GM19239 (cell line): ENCODE measurements around the gene LRRC3.
A peak's percentile ranks its signal among the peaks of the same experiment; 100 is the strongest.
"Not testable (repeated sequence)": the region's sequence is repeated elsewhere in the genome, so short reads cannot be mapped to it uniquely, and the experiment has no call there.

Experiments
- DNase-seq: peaks from one replicate; pipeline ENCODE4 v3.0.0; 2011; ENCODE audit warnings: low spot score; ENCODE audit not compliant: insufficient read length
- FAIRE-seq: peaks from 2 replicates; lab custom pipeline; 2011; peaks lifted over from hg19 to GRCh38; lab: Jason Lieb, UNC

The LRRC3 gene

DNA sequence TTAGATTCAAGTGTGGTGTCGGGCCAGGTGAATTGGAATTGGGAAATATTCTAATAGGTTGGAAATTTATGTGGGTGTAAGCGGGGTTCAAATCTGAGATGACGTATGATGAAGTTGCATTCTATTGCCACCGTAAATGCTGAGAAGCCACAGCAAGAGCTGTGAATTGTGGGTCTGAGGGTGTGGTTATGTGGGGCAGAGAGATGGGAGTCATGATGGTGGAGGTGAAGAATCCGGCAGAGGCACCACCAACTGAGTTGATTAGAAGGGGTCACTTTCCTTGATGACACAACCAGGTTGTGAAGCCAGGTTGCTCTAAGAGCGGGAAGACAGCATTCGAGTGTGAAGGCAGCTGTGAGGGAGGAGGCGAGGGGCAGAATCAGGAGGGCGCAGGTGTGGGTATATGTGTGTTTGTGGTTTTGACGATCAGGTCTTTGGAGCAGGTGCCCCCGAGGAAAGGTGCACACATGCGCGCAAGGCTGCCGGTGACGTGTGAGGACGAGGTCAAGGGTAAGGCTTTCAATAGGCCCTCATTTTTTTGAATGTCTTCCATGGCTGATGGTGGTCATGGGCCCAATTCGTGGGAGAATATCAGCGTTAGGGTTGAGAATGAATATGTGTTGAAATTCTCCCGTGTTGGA, 18.7 kb downstream of the LRRC3 start:
- FAIRE-seq (no peak), DNase-seq (no peak)

DNA sequence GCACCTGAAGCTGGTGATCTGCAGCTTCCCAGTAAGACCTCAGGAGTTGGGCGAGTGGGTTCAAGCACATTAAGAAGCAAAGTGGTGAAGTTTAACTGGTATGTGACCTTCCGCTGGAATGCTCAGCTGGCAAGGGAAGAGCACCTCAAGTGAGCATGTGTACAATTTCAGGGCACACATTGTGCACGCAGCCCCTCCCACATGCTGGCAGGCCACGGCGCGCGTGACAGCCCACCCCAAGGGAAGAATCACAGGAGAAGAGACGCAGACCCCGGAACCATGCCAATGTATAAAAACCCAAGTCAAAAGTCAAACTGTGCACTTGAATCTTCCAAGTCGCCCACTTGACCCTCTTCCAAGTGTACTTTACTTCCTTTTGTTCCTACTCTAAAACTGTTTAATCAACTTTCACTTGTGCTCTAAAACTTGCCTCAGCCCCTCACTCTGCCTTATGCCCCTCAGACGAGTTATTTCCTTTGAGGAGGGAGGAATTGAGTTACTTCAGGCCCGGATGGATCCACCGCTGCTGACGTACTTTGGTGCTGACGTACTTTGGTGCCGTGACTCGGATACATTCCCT, 20.0 kb downstream of the LRRC3 start:
- no peak for DNase-seq
- FAIRE-seq: no peak

DNA sequence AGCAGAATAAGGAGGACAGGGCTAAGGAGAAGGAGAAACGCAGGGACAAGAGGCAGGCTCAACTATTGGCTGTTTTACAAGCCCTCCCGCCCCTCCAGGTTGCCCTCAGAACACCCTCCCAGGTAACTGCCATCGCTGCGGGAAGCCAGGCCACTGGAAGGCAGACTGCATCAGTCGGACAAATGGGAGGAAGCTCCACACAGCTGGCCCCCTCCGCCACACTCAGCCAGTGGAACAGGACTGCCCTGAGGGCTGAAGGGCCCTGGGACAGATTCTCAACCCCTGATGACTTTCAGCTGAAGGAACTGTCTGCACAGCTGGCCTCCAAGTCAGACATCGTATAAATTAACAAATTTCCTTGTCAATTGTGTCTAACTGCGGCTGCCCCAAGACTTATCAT, 21.8 kb downstream of the LRRC3 start:
- no peak for FAIRE-seq
- no peak for DNase-seq

DNA sequence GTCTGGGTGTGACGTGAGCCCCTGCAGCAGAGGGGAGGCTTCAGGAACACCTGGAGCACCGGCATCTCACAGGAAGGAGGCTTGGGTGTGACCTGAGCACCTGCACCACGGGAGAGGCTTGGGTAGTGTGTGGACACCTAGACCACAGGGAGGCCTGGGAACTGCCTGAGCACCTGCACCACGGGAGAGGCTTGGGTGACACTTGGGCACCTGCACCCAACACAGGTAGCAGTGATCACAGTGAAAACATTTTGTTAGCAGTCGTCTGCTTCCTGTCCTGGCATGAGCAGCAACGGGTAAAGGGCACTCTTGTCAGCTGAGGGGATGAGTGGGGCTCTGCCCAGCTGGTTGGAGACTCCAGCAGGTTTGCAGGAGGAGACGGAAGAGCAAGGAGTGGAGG, 22.4 kb downstream of the LRRC3 start:
- no peak for DNase-seq
- no peak for FAIRE-seq

DNA sequence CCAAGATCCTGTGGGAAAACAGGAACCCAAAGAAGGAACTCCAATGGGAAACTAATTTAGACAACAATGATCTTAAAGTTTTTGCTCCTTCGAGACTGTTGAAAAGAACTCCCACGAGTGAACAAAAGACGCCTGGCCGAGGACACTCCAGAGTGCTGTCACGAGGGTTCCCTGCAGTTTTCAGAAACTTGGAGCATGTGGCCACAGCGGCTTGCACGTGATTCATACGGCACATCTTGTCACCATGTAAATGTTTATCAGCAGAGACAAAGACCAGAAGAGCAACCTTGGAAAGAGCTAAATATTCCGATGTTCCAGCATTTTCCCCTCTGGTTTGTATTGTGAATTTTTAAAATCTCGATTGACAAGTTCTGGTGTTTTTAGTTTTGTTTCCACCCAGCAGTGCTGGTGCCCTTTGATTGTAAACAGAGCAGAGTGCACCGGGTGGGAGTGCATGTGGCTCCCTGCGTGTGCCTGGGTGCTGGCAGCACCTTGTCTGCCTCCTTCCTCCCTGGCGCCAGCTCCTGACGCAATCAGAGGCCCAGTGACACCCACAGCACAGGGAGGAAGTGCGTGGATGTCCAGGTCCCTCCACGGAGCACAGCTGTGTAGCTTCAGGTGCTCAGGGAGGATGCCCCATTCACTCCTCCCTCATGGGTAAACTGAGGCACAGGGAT, 23.0 kb downstream of the LRRC3 start:
- FAIRE-seq: no peak
- DNase-seq: no peak

DNA sequence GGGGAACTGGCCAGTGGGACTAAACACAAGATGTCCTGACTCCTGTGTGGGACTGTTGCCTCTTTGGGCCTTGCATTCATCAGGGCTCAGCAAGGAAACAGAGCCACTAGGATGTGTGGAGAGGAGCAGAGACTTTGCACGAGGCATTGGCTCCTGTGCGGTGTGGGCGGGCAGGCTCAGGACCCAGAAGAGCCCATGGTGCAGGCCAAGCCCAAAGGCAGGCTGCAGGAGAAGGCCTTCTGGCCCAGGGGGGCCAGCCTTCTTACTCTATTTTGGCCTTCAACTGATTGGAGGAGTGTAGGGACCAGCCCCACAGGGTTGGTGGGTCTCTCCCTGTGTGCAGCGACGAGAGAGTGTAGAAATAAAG, 23.5 kb downstream of the LRRC3 start:
- FAIRE-seq: no peak
- DNase-seq: no peak

DNA sequence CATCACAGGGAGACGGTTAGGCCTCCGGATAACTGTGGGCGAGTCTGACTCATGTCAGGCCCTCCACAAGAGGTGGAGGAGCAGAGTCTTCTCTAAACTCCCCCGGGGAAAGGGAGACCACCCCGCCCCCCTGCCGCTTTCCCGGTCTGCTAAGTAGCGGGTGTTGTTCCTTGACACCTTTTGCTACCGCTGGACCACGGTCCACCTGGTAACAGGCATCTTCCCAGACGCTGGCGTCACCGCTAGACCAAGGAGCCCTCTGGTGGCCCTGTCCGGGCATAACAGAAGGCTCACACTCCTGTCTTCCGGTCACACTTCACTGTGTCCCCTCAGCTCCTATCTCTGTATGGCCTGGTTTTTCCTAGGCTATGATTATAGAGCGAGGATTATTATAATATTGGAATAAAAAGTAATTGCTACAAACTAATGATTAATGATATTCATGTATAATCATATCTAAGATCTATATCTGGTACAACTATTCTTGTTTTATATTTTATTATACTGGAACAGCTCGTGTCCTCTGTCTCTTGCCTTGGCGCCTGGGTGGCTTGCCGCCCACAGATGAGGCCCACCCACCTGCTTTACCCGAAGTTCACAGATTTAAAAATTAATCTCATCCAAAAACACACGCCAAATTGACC, 24.4 kb downstream of the LRRC3 start:
- not testable (repeated sequence) for FAIRE-seq, DNase-seq

DNA sequence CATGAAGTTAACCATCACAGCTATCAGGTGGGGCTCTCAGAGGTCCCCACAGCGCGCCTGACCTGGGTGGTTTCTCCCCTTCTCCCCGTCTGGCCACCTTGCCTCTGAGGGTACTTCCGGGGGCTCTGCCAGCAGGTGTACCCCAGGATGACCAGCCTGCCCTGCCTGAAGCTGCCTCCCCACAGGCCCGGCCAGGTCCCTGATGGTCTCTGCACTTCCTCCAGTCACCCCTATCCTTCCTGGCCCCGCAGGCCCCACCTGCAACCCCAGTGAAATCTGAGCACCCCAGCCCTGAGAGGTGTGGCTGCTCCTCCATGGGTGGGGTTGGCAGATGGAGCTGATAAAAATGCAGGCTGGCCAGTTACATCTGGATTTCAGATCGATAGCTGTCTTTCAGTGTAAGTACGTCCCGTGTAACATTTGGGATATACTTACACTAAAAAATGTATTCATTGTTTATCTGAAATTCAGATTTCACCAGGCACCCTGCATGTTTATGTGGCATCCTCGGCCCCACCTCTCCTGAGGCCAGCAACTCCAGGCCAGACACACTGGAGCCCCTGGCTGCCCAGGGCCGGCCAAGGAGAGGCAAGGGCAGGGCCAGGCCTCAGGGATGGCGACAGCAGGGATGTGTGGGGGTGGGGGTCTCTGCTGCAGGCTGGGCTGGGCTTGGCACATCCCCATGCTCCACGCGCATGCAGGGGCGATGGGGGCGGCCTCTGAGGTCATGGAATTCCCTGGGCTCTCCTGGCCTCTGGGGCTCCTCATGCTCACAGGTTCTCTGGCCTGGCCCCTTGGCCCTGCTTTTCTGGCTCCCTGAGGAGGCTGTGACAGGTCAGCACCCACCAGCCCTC, 25.1 kb downstream of the LRRC3 start:
- DNase-seq (no peak), FAIRE-seq (no peak)

DNA sequence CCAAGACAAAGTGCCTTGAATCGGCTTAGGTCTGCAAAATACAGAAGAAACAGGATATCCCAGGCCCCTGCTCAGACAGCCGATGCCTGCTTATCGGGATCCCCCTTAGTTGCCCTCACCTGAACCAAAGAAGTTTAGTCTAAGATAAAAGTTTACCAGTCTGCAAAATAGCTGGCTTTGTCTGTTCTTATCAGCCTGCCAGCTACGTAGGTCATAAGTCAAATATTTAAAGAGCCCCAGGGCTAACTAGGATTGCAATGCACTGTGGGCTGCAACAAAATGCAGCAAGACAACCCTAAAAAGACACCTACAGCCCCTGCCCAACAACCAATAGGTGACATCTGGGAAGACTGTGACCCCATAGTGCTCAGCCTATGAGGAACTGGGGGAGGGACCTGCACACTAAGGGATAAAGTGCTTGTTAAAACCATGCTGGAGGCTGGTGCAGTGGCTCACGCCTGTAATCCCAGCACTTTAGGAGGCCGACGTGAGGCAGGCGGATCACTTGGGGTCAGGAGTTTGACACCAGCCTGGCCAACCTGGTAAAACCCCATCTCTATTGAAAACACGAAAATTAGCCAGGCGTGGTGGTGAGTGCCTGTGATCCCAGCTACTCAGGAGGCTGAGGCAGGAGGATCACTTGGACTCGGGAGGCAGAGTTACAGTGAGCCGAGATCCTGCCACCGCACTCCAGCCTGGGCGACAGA, 27.4 kb downstream of the LRRC3 start:
- no peak for FAIRE-seq
- no peak for DNase-seq

DNA sequence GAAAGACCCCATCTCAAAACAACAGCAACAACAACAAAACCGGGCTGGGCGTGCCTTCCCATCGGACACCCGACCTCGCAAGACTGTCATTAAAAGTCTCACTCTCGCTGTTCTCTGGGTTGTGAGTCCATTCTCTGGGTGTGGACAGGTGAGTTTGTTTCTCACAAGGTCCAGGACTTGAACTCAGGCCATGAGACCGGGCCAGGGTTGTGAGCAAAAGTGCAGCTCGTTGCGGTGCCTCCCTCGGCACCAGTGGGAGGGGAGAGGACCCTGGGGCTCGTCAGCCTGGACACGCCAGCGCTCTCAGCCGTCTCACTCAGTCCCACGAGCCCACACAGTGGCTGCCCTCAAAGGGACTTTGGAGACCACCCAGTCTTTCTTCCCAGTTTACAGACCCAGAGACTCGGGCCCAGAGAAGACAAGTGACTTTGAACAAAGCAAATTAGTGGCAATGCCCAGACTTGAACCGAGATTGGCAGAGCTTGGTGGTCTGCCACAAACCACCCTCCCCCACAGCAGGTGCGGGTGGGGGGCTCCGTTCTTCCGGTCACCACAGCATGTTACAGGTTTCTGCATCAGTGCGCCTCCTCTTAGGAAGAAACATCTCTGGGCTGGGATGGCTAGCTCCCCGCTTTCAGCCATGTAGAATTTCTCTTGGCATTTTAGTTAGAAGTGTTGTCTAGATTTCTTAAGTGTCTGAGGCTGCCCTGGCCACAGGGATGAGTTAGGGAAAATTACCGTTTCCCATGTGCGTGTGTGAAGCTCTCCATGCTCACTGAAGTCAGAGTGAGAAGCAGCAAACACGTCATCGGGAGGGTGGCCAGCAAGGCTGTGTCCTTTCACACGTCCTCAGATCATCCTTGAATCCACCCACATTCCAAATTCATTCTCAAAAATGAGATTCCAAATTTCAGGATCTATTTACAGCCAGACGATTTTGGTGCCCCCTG, 28.3 kb downstream of the LRRC3 start:
- FAIRE-seq (no peak), DNase-seq (no peak)

DNA sequence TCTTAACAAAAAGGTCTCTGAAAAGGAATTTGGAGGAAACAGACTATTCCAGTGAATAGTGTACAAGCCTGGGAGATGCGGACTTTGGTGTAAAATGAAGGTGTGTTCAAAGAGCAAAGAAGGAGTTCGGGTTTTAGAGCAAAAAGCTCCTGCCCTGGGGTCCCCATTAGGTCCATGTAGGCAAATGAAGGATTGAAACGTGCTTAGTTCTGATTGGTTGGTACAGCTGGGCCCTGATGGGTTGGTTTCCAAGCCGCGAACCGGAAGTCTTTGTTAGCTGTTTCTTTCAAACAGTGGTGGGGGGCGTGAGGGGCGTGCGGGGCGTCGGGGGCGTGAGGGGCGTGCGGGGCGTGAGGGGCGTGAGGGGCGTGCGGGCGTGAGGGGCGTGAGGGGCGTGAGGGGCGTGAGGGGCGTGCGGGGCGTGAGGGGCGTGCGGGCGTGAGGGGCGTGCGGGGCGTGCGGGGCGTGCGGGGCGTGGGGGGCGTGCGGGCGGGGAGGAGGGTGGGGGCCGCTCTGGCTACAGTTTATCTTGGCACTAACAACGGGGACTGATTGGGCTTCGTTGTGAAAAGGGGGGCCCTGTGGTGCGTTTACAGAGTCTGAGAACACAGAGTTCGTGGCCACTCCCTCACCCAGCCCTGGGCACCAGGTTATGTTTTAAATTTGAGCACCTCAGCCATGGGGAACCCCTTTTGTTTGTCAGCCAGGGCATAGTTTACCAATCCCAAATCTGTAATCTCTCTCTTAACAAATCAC, 29.4 kb downstream of the LRRC3 start:
- DNase-seq (no peak), FAIRE-seq (no peak)

DNA sequence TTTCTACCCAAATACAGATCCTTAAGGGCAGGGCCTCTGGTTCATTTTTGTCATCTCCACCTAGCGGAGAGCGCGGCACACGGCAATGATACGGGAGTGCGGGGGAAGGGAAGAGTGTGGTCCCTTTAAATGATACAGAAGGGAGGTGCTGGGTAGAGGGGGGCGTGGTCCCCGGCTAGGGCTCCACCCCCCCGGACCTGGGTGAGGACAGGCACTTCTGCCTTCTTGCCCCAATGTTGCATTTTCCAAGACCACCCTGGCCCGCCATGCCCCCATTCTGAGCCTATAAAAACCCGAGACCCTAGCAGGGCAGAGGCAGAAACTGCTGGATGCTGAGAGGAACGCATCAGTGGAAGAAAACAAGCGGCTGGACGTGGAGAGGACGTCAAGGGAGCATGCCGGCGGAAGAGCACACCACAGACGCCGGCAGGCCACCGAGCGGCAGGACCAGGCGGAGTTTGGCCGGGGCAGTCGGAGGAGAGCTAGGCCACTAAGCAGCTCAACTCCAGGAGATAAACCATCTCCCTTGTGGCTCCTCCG, 30.0 kb downstream of the LRRC3 start:
- DNase-seq: peak; percentile 60
- no peak for FAIRE-seq

DNA sequence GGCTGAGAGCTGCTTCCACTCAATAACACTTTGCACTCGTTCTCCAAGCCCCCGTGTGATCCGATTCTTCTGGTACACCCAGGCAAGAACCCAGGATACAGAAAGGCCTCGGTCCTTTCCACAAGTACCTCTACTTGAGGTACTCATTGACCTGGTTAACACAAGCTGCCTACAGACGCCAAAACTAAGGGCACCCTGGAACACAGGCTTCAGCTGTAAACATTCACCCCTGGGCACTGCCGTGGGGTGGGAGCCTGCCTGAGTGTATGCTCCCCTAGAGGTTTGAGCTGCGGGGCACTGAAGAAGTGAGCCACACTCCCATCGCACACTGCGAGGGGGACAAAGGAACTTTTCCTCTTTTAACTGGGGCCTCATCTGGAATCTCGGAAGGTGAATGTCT, 30.5 kb downstream of the LRRC3 start:
- no peak for FAIRE-seq
- DNase-seq: no peak

DNA sequence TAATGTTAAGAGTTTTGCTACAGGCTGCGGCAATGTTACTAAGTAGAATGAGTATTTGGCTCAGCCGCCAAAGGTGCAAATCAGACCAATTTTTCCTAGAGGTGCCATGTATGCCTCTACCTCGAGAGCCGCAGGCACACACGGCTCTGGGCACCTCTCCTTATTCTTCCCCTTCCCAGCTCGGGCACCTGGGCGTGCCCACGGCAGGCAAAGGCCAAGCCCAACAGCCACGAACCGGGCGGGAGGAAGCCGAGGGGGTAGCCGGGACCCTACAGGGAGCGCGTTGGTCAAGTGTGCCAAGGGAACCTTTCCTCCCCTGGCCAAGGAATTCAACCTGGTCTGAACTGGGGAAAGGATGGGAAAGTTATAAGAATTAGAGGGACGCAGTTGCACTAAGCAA, 31.0 kb downstream of the LRRC3 start:
- DNase-seq (no peak), FAIRE-seq (no peak)

DNA sequence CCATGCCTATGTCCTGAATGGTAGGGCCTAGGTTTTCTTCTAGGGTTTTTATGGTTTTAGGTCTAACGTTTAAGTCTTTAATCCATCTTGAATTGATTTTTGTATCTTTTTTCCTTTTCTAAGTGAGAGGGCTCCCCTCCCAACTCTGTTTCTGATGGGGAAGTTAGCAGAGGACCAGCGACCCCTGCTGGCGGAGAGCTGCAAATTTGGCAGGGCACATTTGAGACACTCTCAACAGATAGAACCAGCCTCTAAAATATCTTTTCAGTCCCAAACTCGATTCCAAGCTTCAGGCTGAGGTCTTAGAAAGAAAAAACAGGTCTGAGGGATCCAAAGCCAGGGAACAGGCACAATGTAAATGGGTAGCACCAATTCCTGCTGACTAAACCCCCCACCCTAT, 32.5 kb downstream of the LRRC3 start:
- no peak for FAIRE-seq
- no peak for DNase-seq

DNA sequence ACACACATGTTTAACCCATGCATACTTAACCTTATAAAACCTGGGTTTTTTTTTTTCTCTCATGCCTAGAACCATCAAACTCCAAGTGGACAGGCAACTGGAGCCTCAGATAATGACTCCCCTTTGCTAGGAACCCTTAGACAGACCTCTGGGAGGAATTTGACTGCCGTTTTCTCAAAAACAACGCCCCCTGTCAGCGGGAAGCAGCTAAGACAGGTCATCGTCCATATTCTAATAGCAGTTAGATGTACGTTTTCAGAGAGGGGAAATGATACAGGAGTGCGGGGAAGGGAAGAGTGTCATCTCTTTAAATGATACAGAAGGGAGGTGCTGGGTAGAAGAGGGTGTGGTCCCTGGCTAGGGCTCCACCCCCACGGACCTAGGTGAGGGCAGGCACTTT, 34.7 kb downstream of the LRRC3 start:
- no peak for DNase-seq
- FAIRE-seq: no peak

DNA sequence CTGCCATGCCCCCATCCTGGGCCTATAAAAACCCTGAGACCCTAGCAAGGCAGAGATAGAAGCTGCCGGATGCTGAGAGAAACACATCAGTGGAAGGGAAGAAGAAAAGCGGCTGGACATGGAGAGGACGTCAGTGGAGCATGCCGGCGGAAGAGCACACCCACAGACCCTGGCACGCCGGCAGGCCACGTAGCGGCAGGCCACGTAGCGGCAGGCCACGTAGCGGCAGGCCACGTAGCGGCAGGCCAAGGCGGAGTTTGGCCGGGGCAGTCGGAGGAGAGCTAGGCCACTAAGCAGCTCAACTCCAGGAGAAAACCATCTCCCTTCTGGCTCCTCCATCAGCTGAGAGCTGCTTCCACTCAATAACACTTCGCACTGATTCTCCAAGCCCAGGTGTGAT, 35.1 kb downstream of the LRRC3 start:
- DNase-seq (no peak), FAIRE-seq (no peak)

DNA sequence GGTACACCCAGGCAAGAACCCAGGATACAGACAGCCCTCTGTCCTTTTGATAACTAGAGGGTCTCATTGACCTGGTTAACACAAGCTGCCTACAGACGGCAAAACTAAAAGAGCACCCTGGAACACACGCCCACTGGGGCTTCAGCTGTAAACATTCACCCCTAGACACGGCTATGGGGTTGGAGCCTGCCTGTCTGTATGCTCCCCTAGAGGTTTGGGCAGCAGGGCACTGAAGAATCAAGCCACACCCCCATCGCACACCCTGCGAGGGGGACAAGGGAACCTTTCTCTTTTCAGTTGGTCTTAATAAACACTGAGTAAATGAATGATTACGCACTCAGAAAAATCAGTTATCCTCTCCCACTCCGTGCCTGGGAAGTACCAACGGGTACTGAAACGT, 35.5 kb downstream of the LRRC3 start:
- FAIRE-seq (no peak), DNase-seq (no peak)
